K562 (cell line): Measurements from ENCODE around the gene FADS6. TPM values are rescaled to one million over a fixed set of nuclear protein-coding genes. Genes with fewer than 3 reads are reported as not detected.

Source experiments
- CREBBP ChIP-seq: IDR thresholded peaks from one replicate; pipeline ENCODE4 v1.6.1; 2012; ENCODE audit warnings: low read depth, mild to moderate bottlenecking, control low read depth, inconsistent platforms, low read length
- KAT8 ChIP-seq: fragments of 450-650 bp; IDR thresholded peaks from 2 replicates; pipeline ENCODE4 v1.6.1; 2016; ENCODE audit warnings: low read depth, mild to moderate bottlenecking
- MAFK ChIP-seq: IDR thresholded peaks from 2 replicates; pipeline ENCODE4 v1.6.1; 2011; ENCODE audit warnings: low read length, improper control_type of control experiment
- MEIS2 ChIP-seq: fragments of 450-650 bp; IDR thresholded peaks from 2 replicates; pipeline ENCODE4 v1.6.1; 2014; ENCODE audit warnings: mild to moderate bottlenecking; ENCODE audit not compliant: partially characterized antibody
- RAD51 ChIP-seq: fragments of 450-650 bp; IDR thresholded peaks from 2 replicates; pipeline ENCODE4 v1.7.1; 2016; ENCODE audit warnings: low read depth, mild to moderate bottlenecking, borderline replicate concordance
- RBM39 ChIP-seq: fragments of 200-400 bp; formaldehyde crosslinking; optimal IDR thresholded peaks from 2 replicates; pipeline ENCODE3; 2018; ENCODE audit warnings: low read depth, low read length
- TRIM25 ChIP-seq: fragments of 450-650 bp; IDR thresholded peaks from 2 replicates; pipeline ENCODE4 v1.7.0; 2016; ENCODE audit warnings: borderline replicate concordance
- polyA plus RNA-seq, 8 experiments: library from polyadenylated mRNA; depleted of rRNA in 4 of 8; stranded (reverse) in 5 of 8; unstranded in 3 of 8; fragments of >200 nt; fragmentation: Nextera tagmentation in 2 of 8; fragmentation: Illumina TruSeq in 1 of 8; extraction: Ambion mirVana in 2 of 8; extraction: Trizol in 1 of 8; gene quantifications; 2 replicates each; pipeline versions ENCODE4 v1.2.1 to v1.2.3, GENCODE V29; 2011 to 2014; ENCODE audit warnings: inconsistent platforms in 1 of 8, missing spikeins in 1 of 8
- total RNA-seq, 7 experiments: library from RNA; depleted of rRNA in 6 of 7; stranded (reverse); fragments of >200 nt in 6 of 7; fragmentation: Illumina TruSeq in 2 of 7; extraction: Trizol in 2 of 7; gene quantifications; 2 replicates each; pipeline versions ENCODE4 v1.2.1 to v1.2.3, GENCODE V29; 2011 to 2021; ENCODE audit warnings: low replicate concordance in 1 of 7
- TF ChIP-seq, protein P1 (sequence below), 2 experiments: IDR thresholded peaks; 2 replicates each; pipeline ENCODE4 v1.6.1; 2011; ENCODE audit warnings: borderline replicate concordance in 1 of 2, control low read depth in 1 of 2, low read depth in 1 of 2, low read length in 1 of 2, mild to moderate bottlenecking in 1 of 2, mixed read lengths in 1 of 2, moderate library complexity in 1 of 2; ENCODE audit not compliant: insufficient read depth in 1 of 2, insufficient read length in 1 of 2, poor library complexity in 1 of 2, severe bottlenecking in 1 of 2; ENCODE audit errors: extremely low read depth in 1 of 2
- TF ChIP-seq, protein P2 (sequence below), 2 experiments: fragments of 200-800 bp in 1 of 2; sonication (Bioruptor generic) in 1 of 2; sonication (generic) in 1 of 2; formaldehyde crosslinking in 1 of 2; IDR thresholded peaks in 1 of 2; conservative IDR thresholded peaks in 1 of 2; 2 replicates each; pipeline versions ENCODE4 v1.5.0 to v1.6.1; 2016 to 2020; ENCODE audit warnings: missing compliant biosample characterization in 1 of 2, missing genetic modification characterization in 1 of 2, missing genetic modification reagents in 1 of 2

The FADS6 gene
- total and polyA plus RNA-seq, 9 of the 15 experiments (the other 6 are each of a cell fraction or from before 2014, with no cell fraction given), result 0.18 to 0.22 TPM; not detected in 7

- no peak for TF ChIP-seq TRIM25
- TF ChIP-seq MAFK, result no peak
- TF ChIP-seq, protein P1, sequence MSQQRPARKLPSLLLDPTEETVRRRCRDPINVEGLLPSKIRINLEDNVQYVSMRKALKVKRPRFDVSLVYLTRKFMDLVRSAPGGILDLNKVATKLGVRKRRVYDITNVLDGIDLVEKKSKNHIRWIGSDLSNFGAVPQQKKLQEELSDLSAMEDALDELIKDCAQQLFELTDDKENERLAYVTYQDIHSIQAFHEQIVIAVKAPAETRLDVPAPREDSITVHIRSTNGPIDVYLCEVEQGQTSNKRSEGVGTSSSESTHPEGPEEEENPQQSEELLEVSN (IDR thresholded peaks at IDR 0.05; ENCODE audit: borderline replicate concordance in 1 of 2, extremely low read depth in 1 of 2, insufficient read depth in 1 of 2, insufficient read length in 1 of 2, low read depth in 1 of 2, low read length in 1 of 2, poor library complexity in 1 of 2, severe bottlenecking in 1 of 2), result no peak
- no peak for TF ChIP-seq CREBBP
- no peak for TF ChIP-seq RBM39
- TF ChIP-seq RAD51, result no peak
- no peak for TF ChIP-seq KAT8
- TF ChIP-seq, protein P2, sequence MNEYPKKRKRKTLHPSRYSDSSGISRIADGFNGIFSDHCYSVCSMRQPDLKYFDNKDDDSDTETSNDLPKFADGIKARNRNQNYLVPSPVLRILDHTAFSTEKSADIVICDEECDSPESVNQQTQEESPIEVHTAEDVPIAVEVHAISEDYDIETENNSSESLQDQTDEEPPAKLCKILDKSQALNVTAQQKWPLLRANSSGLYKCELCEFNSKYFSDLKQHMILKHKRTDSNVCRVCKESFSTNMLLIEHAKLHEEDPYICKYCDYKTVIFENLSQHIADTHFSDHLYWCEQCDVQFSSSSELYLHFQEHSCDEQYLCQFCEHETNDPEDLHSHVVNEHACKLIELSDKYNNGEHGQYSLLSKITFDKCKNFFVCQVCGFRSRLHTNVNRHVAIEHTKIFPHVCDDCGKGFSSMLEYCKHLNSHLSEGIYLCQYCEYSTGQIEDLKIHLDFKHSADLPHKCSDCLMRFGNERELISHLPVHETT (CRISPR knock-in tag; conservative IDR thresholded peaks at IDR 0.05 in 1 of 2, IDR thresholded peaks at IDR 0.05 in 1 of 2), result no peak
- no peak for TF ChIP-seq MEIS2
These were observed 10.2 kb upstream of the FADS6 start (continued) for GRCh38 chr17:74903671-74904070.
